ENCODE measurements around the gene TERC. TPM values are rescaled to one million over a fixed set of nuclear protein-coding genes. Genes with fewer than 3 reads are reported as not detected.

Gene TERC
- total RNA-seq, 1 donor from 2014 or later, result 3.8 TPM

- Histone ChIP-seq H3K4me3 (no peak overlapping the region), H3K9me3 (replicated peaks) (no peaks in the 10 kb centered on the region), H3K36me3 (no peaks in the 10 kb centered on the region), H3K4me1 (no peaks in the 10 kb centered on the region), H3K27ac (replicated peaks) (no peak overlapping the region), H3K27me3 (ENCODE audit: low read depth) (peaks cover 28% of the 10 kb centered on the region)
- DNase-seq, result no peak
- TF ChIP-seq CTCF (IDR thresholded peaks at IDR 0.05; ENCODE audit: borderline replicate concordance), result no peak
- intact Hi-C loops (cut with micrococcal nuclease), result no loop called here
Measured at GRCh38 chr3:169755488-169755887, 9.4 kb downstream of the TERC start.

- TF ChIP-seq CTCF (IDR thresholded peaks at IDR 0.05; ENCODE audit: borderline replicate concordance), result no peak
- DNase-seq, result no peak
- intact Hi-C loops (cut with micrococcal nuclease), result no loop called here
- H3K36me3 ChIP-seq, result no peaks in the 10 kb centered on the region
- H3K4me3 ChIP-seq, result no peak overlapping the region
- no peaks in the 10 kb centered on the region for H3K4me1 ChIP-seq
- no peak overlapping the region for H3K27ac ChIP-seq (replicated peaks)
- no peaks in the 10 kb centered on the region for H3K9me3 ChIP-seq (replicated peaks)
- peaks cover 36% of the 10 kb centered on the region for H3K27me3 ChIP-seq (ENCODE audit: low read depth)
Measured at GRCh38 chr3:169754711-169755110, 10.1 kb downstream of the TERC start.

- peaks cover 57% of the 10 kb centered on the region for H3K27me3 ChIP-seq (ENCODE audit: low read depth)
- H3K9me3 ChIP-seq (replicated peaks), result no peaks in the 10 kb centered on the region
- DNase-seq, result no peak
- H3K4me3 ChIP-seq, result no peak overlapping the region
- no peak overlapping the region for H3K27ac ChIP-seq (replicated peaks)
- H3K36me3 ChIP-seq, result no peaks in the 10 kb centered on the region
- H3K4me1 ChIP-seq, result no peaks in the 10 kb centered on the region
- intact Hi-C loops (cut with micrococcal nuclease), result no loop called here
- no peak for TF ChIP-seq CTCF (IDR thresholded peaks at IDR 0.05; ENCODE audit: borderline replicate concordance)
Measured at GRCh38 chr3:169751875-169752274, 13.0 kb downstream of the TERC start.

- TF ChIP-seq CTCF (IDR thresholded peaks at IDR 0.05; ENCODE audit: borderline replicate concordance), result no peak
- DNase-seq, result no peak
- Histone ChIP-seq H3K4me1 (no peaks in the 10 kb centered on the region), H3K4me3 (no peak overlapping the region), H3K27me3 (ENCODE audit: low read depth) (peaks cover 65% of the 10 kb centered on the region), H3K27ac (replicated peaks) (no peak overlapping the region), H3K9me3 (replicated peaks) (no peaks in the 10 kb centered on the region), H3K36me3 (no peaks in the 10 kb centered on the region)
- intact Hi-C loops (cut with micrococcal nuclease), result no loop called here
Measured at GRCh38 chr3:169750665-169751064, 14.2 kb downstream of the TERC start.

- intact Hi-C loops (cut with micrococcal nuclease), result no loop called here
- Histone ChIP-seq H3K27me3 (ENCODE audit: low read depth) (peaks cover 50% of the 10 kb centered on the region), H3K27ac (replicated peaks) (no peak overlapping the region), H3K4me3 (no peak overlapping the region), H3K9me3 (replicated peaks) (no peaks in the 10 kb centered on the region), H3K36me3 (no peaks in the 10 kb centered on the region), H3K4me1 (no peaks in the 10 kb centered on the region)
- TF ChIP-seq CTCF (IDR thresholded peaks at IDR 0.05; ENCODE audit: borderline replicate concordance), result no peak
- no peak for DNase-seq
Measured at GRCh38 chr3:169748670-169749069, 16.2 kb downstream of the TERC start.

GRCh38 chr3:169746924-169747323, 17.9 kb downstream of the TERC start:
- H3K27me3 ChIP-seq (ENCODE audit: low read depth), result peaks cover 47% of the 10 kb centered on the region
- no peak for TF ChIP-seq CTCF (IDR thresholded peaks at IDR 0.05; ENCODE audit: borderline replicate concordance)
- no peak overlapping the region for H3K27ac ChIP-seq (replicated peaks)
- no peaks in the 10 kb centered on the region for H3K9me3 ChIP-seq (replicated peaks)
- no peaks in the 10 kb centered on the region for H3K36me3 ChIP-seq
- DNase-seq, result no peak
- intact Hi-C loops (cut with micrococcal nuclease), result no loop called here
- H3K4me1 ChIP-seq, result no peaks in the 10 kb centered on the region
- no peak overlapping the region for H3K4me3 ChIP-seq
